K562 (cell line): ENCODE measurements around the gene RSPH1. TPM values are rescaled to one million over a fixed set of nuclear protein-coding genes. Genes with fewer than 3 reads are reported as not detected.

Source experiments
- ESRRA ChIP-seq: fragments of 450-650 bp; IDR thresholded peaks from 2 replicates; pipeline ENCODE4 v1.6.1; 2014; ENCODE audit warnings: low read depth, mild to moderate bottlenecking, moderate library complexity, borderline replicate concordance
- ESRRB ChIP-seq: fragments of 250-450 bp; sonication (Bioruptor Pico); IDR thresholded peaks from 2 replicates; pipeline ENCODE4 v1.5.0; 2020; ENCODE audit warnings: mild to moderate bottlenecking, moderate library complexity, borderline replicate concordance
- FOSL1 ChIP-seq: fragments of 200-800 bp; sonication (Bioruptor generic); conservative IDR thresholded peaks from 2 replicates; pipeline ENCODE4 v1.6.1; 2016; ENCODE audit warnings: missing genetic modification characterization, missing compliant biosample characterization
- FOXM1 ChIP-seq, 2 experiments: fragments of 450-650 bp in 1 of 2; sonication (generic) in 1 of 2; formaldehyde crosslinking in 1 of 2; IDR thresholded peaks; 2 replicates each; pipeline versions ENCODE4 v1.6.1 to v1.9.0; 2017 to 2022; ENCODE audit warnings: low read depth in 2 of 2, mild to moderate bottlenecking in 2 of 2, missing genetic modification reagents in 1 of 2, moderate library complexity in 1 of 2
- IFI16 ChIP-seq: fragments of 250-450 bp; sonication (Bioruptor Pico); IDR thresholded peaks from 2 replicates; pipeline ENCODE4 v2.1.2; 2022; ENCODE audit warnings: mild to moderate bottlenecking, inconsistent platforms
- KAT7 ChIP-seq: sonication (generic); formaldehyde crosslinking; IDR thresholded peaks from 2 replicates; pipeline ENCODE4 v1.8.0; 2022; ENCODE audit warnings: missing genetic modification reagents, mild to moderate bottlenecking, borderline replicate concordance
- MGA ChIP-seq: fragments of 450-650 bp; IDR thresholded peaks from 2 replicates; pipeline ENCODE4 v1.6.1; 2016; ENCODE audit warnings: mild to moderate bottlenecking, moderate library complexity
- PTTG1 ChIP-seq: fragments of 450-650 bp; IDR thresholded peaks from 2 replicates; pipeline ENCODE4 v1.6.1; 2016; ENCODE audit warnings: low read depth, mild to moderate bottlenecking, missing genetic modification characterization, missing compliant biosample characterization
- ZBTB34 ChIP-seq: fragments of 250-450 bp; sonication (Bioruptor Pico); IDR thresholded peaks from 2 replicates; pipeline ENCODE4 v1.8.0; 2021; ENCODE audit warnings: mild to moderate bottlenecking, moderate library complexity
- ZNF175 ChIP-seq: fragments of 200-800 bp; sonication (Bioruptor generic); IDR thresholded peaks from 2 replicates; pipeline ENCODE4 v1.6.1; 2016; ENCODE audit warnings: low read depth, mild to moderate bottlenecking, missing genetic modification characterization, missing compliant biosample characterization
- ZNF23 ChIP-seq: fragments of 250-450 bp; sonication (Bioruptor Pico); IDR thresholded peaks from 2 replicates; pipeline ENCODE4 v1.4.0; 2020; ENCODE audit warnings: mild to moderate bottlenecking
- ZNF232 ChIP-seq: sonication (generic); formaldehyde crosslinking; IDR thresholded peaks from 2 replicates; pipeline ENCODE4 v1.8.0; 2022; ENCODE audit warnings: mild to moderate bottlenecking, missing genetic modification reagents
- ZNF436 ChIP-seq: fragments of 250-450, 450-650 bp; sonication (Bioruptor Pico); formaldehyde crosslinking; IDR thresholded peaks from 2 replicates; pipeline ENCODE4 v1.7.0; 2020; ENCODE audit warnings: mild to moderate bottlenecking
- polyA plus RNA-seq, 8 experiments: library from polyadenylated mRNA; depleted of rRNA in 4 of 8; stranded (reverse) in 5 of 8; unstranded in 3 of 8; fragments of >200 nt; fragmentation: Nextera tagmentation in 2 of 8; fragmentation: Illumina TruSeq in 1 of 8; extraction: Ambion mirVana in 2 of 8; extraction: Trizol in 1 of 8; gene quantifications; 2 replicates each; pipeline versions ENCODE4 v1.2.1 to v1.2.3, GENCODE V29; 2011 to 2014; ENCODE audit warnings: inconsistent platforms in 1 of 8, missing spikeins in 1 of 8
- total RNA-seq, 7 experiments: library from RNA; depleted of rRNA in 6 of 7; stranded (reverse); fragments of >200 nt in 6 of 7; fragmentation: Illumina TruSeq in 2 of 7; extraction: Trizol in 2 of 7; gene quantifications; 2 replicates each; pipeline versions ENCODE4 v1.2.1 to v1.2.3, GENCODE V29; 2011 to 2021; ENCODE audit warnings: low replicate concordance in 1 of 7
- TF ChIP-seq, protein P1 (sequence below): sonication (generic); formaldehyde crosslinking; IDR thresholded peaks from 2 replicates; pipeline ENCODE4 v1.8.0; 2022; ENCODE audit warnings: missing genetic modification reagents, mild to moderate bottlenecking, moderate library complexity, borderline replicate concordance

Gene RSPH1
- total and polyA plus RNA-seq, 9 of the 15 experiments (the other 6 are each of a cell fraction or from before 2014, with no cell fraction given), result 0.17 TPM; not detected in 8

- TF ChIP-seq MGA (no peak), ZNF436 (no peak), ZBTB34 (CRISPR knock-in tag) (no peak), ESRRA (peak; percentile 67; the same call in 1 of the 2 replicates), KAT7 (CRISPR knock-in tag) (no peak), FOSL1 (0 out of 2 replicates have a peak, but pooled peaks have one; percentile 21), ZNF175 (CRISPR knock-in tag) (no peak), FOXM1 (IDR thresholded peaks at IDR 0.05; ENCODE audit: low read depth) (no peak), FOXM1 (CRISPR knock-in tag; IDR thresholded peaks at IDR 0.05; ENCODE audit: low read depth) (no peak), PTTG1 (no peak), IFI16 (CRISPR knock-in tag) (no peak), ZNF232 (CRISPR knock-in tag) (no peak), ESRRB (CRISPR knock-in tag) (no peak), ZNF23 (CRISPR knock-in tag) (no peak)
- TF ChIP-seq, protein P1, sequence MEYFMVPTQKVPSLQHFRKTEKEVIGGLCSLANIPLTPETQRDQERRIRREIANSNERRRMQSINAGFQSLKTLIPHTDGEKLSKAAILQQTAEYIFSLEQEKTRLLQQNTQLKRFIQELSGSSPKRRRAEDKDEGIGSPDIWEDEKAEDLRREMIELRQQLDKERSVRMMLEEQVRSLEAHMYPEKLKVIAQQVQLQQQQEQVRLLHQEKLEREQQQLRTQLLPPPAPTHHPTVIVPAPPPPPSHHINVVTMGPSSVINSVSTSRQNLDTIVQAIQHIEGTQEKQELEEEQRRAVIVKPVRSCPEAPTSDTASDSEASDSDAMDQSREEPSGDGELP (CRISPR knock-in tag), result no peak
Observed at GRCh38 chr21:42468491-42469131, 27.4 kb downstream of the RSPH1 start (continued).
